Nephron progenitor cell (in vitro differentiated cells): ENCODE measurements around the gene ZNF620.

ENCODE experiments used
- DNase-seq: peaks from one replicate; pipeline ENCODE4 v3.0.0; 2021
- H3K27ac Mint-ChIP-seq: 2 replicates; pipeline ENCODE4 v1.8.0; 2021; ENCODE audit warnings: mild to moderate bottlenecking, moderate library complexity, mixed read lengths
- H3K27me3 Mint-ChIP-seq: 2 replicates; pipeline ENCODE4 v1.8.0; 2021; ENCODE audit warnings: mild to moderate bottlenecking, low read depth, mixed read lengths; ENCODE audit not compliant: poor library complexity
- H3K36me3 Mint-ChIP-seq: 2 replicates; pipeline ENCODE4 v1.8.0; 2021; ENCODE audit warnings: low read depth, mixed read lengths
- H3K4me1 Mint-ChIP-seq: 2 replicates; pipeline ENCODE4 v1.8.0; 2021; ENCODE audit warnings: mixed read lengths
- H3K4me3 Mint-ChIP-seq: 2 replicates; pipeline ENCODE4 v1.8.0; 2021; ENCODE audit warnings: mild to moderate bottlenecking, moderate library complexity, mixed read lengths
- H3K9me3 Mint-ChIP-seq: 2 replicates; pipeline ENCODE4 v1.8.0; 2021; ENCODE audit warnings: mild to moderate bottlenecking, moderate library complexity, mixed read lengths
- TF ChIP-seq, protein P1 (sequence below): fragments of 200-600 bp; sonication (generic); IDR thresholded peaks from 2 replicates; pipeline ENCODE4 v1.5.0; 2021; ENCODE audit warnings: antibody characterized with exemption

ZNF620 gene

DNA sequence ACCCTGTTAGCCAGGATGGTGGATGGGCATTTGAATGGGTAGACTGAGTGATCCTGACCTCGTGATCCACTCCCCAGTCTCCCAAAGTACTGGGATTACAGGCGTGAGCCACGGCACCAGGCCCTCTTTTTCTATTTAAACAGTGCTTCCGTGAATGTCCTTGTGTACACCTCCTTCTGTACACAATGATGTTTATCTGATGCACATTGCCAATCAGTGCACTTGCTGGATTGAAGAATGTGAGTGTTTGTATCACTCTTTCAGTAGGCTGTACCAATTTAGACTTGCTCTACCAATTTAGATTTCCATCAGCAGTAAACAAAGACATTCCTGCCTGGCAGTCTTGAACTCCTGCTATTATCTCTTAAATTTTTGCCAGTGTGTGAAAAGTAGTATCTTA lies 37.8 kb upstream of the ZNF620 start:
- H3K4me3 Mint-ChIP-seq: no peak overlapping the region
- TF ChIP-seq, protein P1, sequence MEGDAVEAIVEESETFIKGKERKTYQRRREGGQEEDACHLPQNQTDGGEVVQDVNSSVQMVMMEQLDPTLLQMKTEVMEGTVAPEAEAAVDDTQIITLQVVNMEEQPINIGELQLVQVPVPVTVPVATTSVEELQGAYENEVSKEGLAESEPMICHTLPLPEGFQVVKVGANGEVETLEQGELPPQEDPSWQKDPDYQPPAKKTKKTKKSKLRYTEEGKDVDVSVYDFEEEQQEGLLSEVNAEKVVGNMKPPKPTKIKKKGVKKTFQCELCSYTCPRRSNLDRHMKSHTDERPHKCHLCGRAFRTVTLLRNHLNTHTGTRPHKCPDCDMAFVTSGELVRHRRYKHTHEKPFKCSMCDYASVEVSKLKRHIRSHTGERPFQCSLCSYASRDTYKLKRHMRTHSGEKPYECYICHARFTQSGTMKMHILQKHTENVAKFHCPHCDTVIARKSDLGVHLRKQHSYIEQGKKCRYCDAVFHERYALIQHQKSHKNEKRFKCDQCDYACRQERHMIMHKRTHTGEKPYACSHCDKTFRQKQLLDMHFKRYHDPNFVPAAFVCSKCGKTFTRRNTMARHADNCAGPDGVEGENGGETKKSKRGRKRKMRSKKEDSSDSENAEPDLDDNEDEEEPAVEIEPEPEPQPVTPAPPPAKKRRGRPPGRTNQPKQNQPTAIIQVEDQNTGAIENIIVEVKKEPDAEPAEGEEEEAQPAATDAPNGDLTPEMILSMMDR: no peak
- peaks cover 5% of the 10 kb centered on the region for H3K27me3 Mint-ChIP-seq
- no peaks in the 10 kb centered on the region for H3K9me3 Mint-ChIP-seq
- H3K36me3 Mint-ChIP-seq: peaks cover 40% of the 10 kb centered on the region
- DNase-seq: no peak
- no peaks in the 10 kb centered on the region for H3K4me1 Mint-ChIP-seq
- no peak overlapping the region for H3K27ac Mint-ChIP-seq

DNA sequence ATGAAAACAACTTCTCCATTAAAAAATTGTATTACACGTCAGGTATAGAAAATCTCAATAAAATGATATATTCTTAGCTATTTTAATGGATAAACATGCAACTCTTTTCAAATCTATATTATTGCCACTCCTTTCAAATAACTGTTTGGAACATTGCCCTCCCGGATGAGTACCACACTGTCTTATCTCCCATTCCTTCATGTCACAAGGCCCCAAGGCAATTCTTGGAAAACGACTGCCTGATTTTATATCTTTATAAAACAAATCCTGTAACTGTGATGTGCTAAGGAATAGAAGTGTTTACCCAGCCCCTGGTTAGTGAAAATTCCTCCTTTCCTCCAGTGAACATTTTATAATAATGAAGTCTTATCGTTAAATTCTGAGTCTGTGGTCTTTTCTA lies 35.1 kb upstream of the ZNF620 start:
- Mint-ChIP-seq H3K27ac (no peak overlapping the region), H3K9me3 (no peaks in the 10 kb centered on the region), H3K27me3 (peaks cover 26% of the 10 kb centered on the region), H3K4me3 (no peak overlapping the region), H3K4me1 (no peaks in the 10 kb centered on the region), H3K36me3 (peaks cover 17% of the 10 kb centered on the region)
- no peak for DNase-seq
- TF ChIP-seq, protein P1: no peak

DNA sequence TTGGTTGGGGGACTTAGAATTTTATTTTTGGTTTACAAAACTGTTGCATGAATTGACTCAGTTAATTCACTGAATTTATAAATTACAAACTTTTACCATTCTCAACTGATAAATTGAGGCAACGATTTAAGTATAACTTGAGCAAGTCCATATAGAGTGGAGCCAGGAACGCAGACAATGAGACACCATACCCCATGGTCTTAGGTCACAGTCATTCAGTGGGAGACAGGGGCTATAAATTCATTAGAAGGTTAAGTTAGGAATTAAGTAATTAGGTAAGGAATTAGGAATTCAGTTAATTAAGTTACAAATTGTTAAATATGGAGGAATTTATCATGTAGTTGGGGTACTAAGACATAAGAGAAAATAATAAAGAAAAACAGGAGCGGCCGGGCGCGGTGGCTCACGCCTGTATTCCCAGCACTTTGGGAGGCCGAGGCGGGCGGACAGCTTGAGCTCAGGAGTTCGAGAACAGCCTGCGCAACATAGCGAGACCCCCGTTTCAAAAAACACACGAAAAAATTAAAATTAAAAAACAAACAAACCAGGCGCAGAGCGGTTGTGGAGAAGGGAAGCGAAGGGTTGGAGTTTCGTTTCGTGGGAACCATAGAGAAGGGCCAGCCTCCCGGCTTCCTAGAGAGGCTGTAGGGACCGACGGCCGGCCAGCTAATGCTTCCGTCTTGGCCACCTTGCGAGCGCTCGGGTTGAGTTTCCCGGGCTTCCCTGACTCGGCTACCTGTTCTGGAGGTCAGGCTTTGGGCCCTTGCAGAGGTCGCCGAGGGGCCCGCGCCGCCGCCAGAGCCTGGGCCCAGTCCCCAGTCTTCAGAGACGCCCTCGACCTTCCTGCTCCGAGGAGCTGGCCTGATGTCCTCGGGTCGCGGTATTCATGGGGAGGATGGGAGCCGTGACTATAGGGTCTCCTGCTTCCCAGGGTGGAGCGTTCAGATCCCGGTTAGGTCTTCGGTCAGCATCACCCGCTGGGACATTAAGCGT lies 29.1 kb upstream of the ZNF620 start, which contains the start of gene ZNF619:
ZNF619 (plus strand) TSS at position 645 of the 993 bp plus-strand sequence. CDS start 858 bp downstream, outside the sequence.
- peaks cover 5% of the 10 kb centered on the region for H3K36me3 Mint-ChIP-seq
- H3K27ac Mint-ChIP-seq: no peak within 1 kb of the TSS
- DNase-seq: peak; percentile 65
- peak within 1 kb of the TSS; percentile 89 for H3K4me3 Mint-ChIP-seq
- no peaks in the 10 kb centered on the region for H3K9me3 Mint-ChIP-seq
- H3K27me3 Mint-ChIP-seq: peaks cover 27% of the 10 kb centered on the region
- TF ChIP-seq, protein P1: no peak
- H3K4me1 Mint-ChIP-seq: peaks cover 15% of the 10 kb centered on the region

DNA sequence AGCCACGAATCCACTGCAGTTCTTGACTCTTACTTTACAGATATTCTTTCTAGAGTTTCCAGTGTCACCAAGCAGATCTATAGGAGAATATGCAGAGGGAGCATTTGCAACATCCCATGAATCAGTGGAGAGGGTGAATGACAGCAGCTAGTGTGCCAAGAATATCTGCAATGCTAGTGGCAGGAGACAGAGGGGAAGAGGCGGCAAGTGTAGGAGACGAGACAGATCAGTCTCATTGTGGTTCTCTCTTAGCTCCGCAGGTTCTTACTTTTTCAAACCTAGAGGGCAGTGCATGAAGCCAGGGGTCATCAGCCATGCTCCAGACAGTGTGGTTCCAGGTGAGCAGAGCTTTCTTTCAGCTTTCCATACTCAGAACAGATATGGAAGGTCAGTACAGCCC lies 28.2 kb upstream of the ZNF620 start:
- Mint-ChIP-seq H3K9me3 (no peaks in the 10 kb centered on the region), H3K27ac (no peak overlapping the region), H3K4me1 (peaks cover 15% of the 10 kb centered on the region), H3K4me3 (peak overlapping the region; percentile 89), H3K27me3 (peaks cover 27% of the 10 kb centered on the region), H3K36me3 (peaks cover 11% of the 10 kb centered on the region)
- TF ChIP-seq, protein P1: no peak
- DNase-seq: no peak

DNA sequence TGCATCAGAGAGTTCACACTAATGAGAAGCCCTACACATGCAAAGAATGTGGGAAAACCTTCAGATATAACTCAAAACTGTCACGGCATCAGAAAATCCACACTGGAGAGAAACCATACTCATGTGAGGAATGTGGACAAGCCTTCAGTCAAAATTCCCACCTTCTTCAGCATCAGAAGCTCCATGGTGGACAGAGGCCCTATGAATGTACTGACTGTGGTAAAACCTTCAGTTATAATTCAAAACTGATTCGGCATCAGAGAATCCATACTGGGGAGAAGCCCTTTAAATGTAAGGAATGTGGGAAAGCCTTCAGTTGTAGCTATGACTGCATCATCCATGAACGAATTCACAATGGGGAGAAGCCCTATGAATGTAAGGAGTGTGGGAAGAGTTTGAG lies 18.7 kb upstream of the ZNF620 start:
- Mint-ChIP-seq H3K9me3 (peaks cover 35% of the 10 kb centered on the region), H3K4me1 (no peaks in the 10 kb centered on the region), H3K4me3 (no peak overlapping the region), H3K36me3 (peaks cover 78% of the 10 kb centered on the region), H3K27me3 (no peaks in the 10 kb centered on the region), H3K27ac (no peak overlapping the region)
- no peak for DNase-seq
- TF ChIP-seq, protein P1: no peak

DNA sequence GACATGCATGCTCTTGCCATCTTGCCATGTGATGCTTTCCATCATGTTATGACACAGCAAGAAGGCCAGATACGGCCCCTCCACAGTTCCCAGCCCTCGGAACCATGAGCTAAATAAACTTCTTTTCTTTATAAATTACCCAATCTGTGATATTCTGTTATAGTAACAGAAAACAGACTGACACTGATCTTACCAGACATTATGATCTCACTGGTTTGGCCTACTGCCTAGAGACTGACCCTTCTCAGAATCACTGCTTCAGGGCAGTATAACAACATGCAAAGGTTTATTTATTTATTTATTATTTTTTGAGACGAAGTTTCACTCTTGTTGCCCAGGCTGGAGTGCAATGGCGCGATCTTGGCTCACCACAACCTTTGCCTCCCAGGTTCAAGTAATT lies 14.9 kb upstream of the ZNF620 start:
- H3K4me1 Mint-ChIP-seq: no peaks in the 10 kb centered on the region
- peaks cover 48% of the 10 kb centered on the region for H3K36me3 Mint-ChIP-seq
- DNase-seq: no peak
- no peaks in the 10 kb centered on the region for H3K27me3 Mint-ChIP-seq
- H3K9me3 Mint-ChIP-seq: peaks cover 30% of the 10 kb centered on the region
- H3K27ac Mint-ChIP-seq: no peak overlapping the region
- H3K4me3 Mint-ChIP-seq: no peak overlapping the region
- TF ChIP-seq, protein P1: no peak
